OCI-LY1 (cell line): ENCODE data around the gene AK2.

Experiments used
- H2AFZ ChIP-seq: fragments of 200-600 bp; sonication (generic), shearing (Covaris generic); 2 replicates; pipeline ENCODE4 v1.6.0; 2014; ENCODE audit warnings: antibody characterized with exemption, mild to moderate bottlenecking, low read length
- H3F3A ChIP-seq: fragments of 200-600 bp; sonication (generic), shearing (Covaris generic); 2 replicates; pipeline ENCODE4 v1.6.0; 2014; ENCODE audit warnings: mild to moderate bottlenecking, antibody characterized with exemption, low read length, moderate library complexity; ENCODE audit not compliant: insufficient read depth
- H3K27ac ChIP-seq: fragments of 200-600 bp; sonication (generic); 2 replicates; pipeline ENCODE4 v1.5.1; 2014; ENCODE audit warnings: low read length, mixed run types, mild to moderate bottlenecking, low read depth; ENCODE audit not compliant: poor library complexity, severe bottlenecking
- H3K27me3 ChIP-seq: fragments of 200-600 bp; sonication (generic); 2 replicates; pipeline ENCODE4 v1.6.0; 2014; ENCODE audit warnings: antibody characterized with exemption, mild to moderate bottlenecking, low read length, moderate library complexity; ENCODE audit not compliant: insufficient read depth
- H3K36me3 ChIP-seq: fragments of 200-600 bp; sonication (generic); 2 replicates; pipeline ENCODE4 v1.6.1; 2014; ENCODE audit warnings: mild to moderate bottlenecking, antibody characterized with exemption, low read length, moderate library complexity, mixed read lengths; ENCODE audit not compliant: insufficient read depth
- H3K4me1 ChIP-seq: fragments of 200-600 bp; sonication (generic); 2 replicates; pipeline ENCODE4 v1.5.1; 2014; ENCODE audit warnings: mild to moderate bottlenecking, low read length, moderate library complexity; ENCODE audit not compliant: insufficient read depth, severe bottlenecking
- H3K4me2 ChIP-seq: fragments of 200-600 bp; sonication (generic), shearing (Covaris generic); 2 replicates; pipeline ENCODE4 v1.6.1; 2014; ENCODE audit warnings: low read length
- H3K4me3 ChIP-seq: fragments of 200-600 bp; sonication (generic); 2 replicates; pipeline ENCODE4 v1.5.1; 2014; ENCODE audit warnings: low read length, low read depth, mild to moderate bottlenecking, mixed read lengths; ENCODE audit not compliant: poor library complexity, severe bottlenecking
- H3K79me2 ChIP-seq: fragments of 200-600 bp; shearing (Covaris generic); 2 replicates; pipeline ENCODE4 v1.6.1; 2016; ENCODE audit warnings: mixed run types, low read length, mixed read lengths; ENCODE audit not compliant: insufficient read depth
- H3K9ac ChIP-seq: fragments of 200-600 bp; sonication (generic), shearing (Covaris generic); 2 replicates; pipeline ENCODE4 v1.6.1; 2014; ENCODE audit warnings: mild to moderate bottlenecking, low read length, mixed read lengths
- H3K9me2 ChIP-seq: fragments of 200-600 bp; sonication (generic), shearing (Covaris generic); 2 replicates; pipeline ENCODE4 v1.6.1; 2014; ENCODE audit warnings: low read depth, mild to moderate bottlenecking, low read length, mixed read lengths
- H3K9me3 ChIP-seq: fragments of 200-600 bp; shearing (Covaris generic); 2 replicates; pipeline ENCODE4 v1.6.1; 2014; ENCODE audit warnings: low read length, mixed read lengths
- H4K20me1 ChIP-seq: fragments of 200-600 bp; sonication (generic), shearing (Covaris generic); 2 replicates; pipeline ENCODE4 v1.6.0; 2016; ENCODE audit warnings: mild to moderate bottlenecking, low read length; ENCODE audit not compliant: insufficient read depth
- CTCF ChIP-seq: fragments of 200-600 bp; sonication (generic), shearing (Covaris generic); IDR thresholded peaks from 2 replicates; pipeline ENCODE4 v1.5.1; 2017; ENCODE audit warnings: mild to moderate bottlenecking, antibody characterized with exemption, low read length, moderate library complexity, mixed read lengths
- EZH2 ChIP-seq: fragments of 200-600 bp; sonication (generic), shearing (Covaris generic); IDR thresholded peaks from 2 replicates; pipeline ENCODE4 v1.8.0; 2017; ENCODE audit warnings: borderline replicate concordance, mixed run types, mild to moderate bottlenecking, antibody characterized with exemption, low read length, moderate library complexity, mixed read lengths

The AK2 gene

GRCh38 chr1:33057095-33057494 is 20.4 kb upstream of the AK2 start:
- Histone ChIP-seq H3K27ac (no peak overlapping the region), H3K9ac (no peak overlapping the region), H3K4me2 (no peak overlapping the region), H3K27me3 (no peaks in the 10 kb centered on the region), H3F3A (no peaks in the 10 kb centered on the region), H3K36me3 (no peaks in the 10 kb centered on the region), H2AFZ (no peak overlapping the region), H3K9me2 (no peaks in the 10 kb centered on the region), H4K20me1 (no peaks in the 10 kb centered on the region), H3K9me3 (no peaks in the 10 kb centered on the region), H3K79me2 (no peaks in the 10 kb centered on the region), H3K4me1 (peaks cover 7% of the 10 kb centered on the region), H3K4me3 (no peak overlapping the region)
- TF ChIP-seq CTCF, result no peak
- no peak for TF ChIP-seq EZH2

DNA sequence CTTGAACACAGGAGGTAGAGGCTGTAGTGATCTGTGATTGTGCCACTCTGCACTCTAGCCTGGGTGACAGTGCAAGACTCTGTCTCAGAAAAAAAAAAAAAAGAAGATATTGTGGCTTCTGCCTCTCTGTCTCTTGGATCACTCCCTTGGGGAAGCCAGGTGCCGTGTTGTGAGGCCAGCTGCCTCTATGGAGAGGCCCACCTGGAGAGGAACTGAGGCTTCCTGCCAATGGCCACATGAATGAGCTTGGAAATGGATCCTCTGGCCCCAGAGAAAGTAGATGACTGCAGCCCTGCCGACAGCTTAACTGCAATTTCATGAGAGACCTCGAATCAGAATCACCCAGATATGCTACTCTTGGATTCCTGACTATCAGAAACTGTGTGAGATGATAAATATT is 19.7 kb upstream of the AK2 start:
- no peaks in the 10 kb centered on the region for H3K9me2 ChIP-seq
- H3K9me3 ChIP-seq, result no peaks in the 10 kb centered on the region
- H3K9ac ChIP-seq, result no peak overlapping the region
- no peaks in the 10 kb centered on the region for H3K36me3 ChIP-seq
- H3K27ac ChIP-seq, result no peak overlapping the region
- no peaks in the 10 kb centered on the region for H3K79me2 ChIP-seq
- H3K27me3 ChIP-seq, result no peaks in the 10 kb centered on the region
- no peak overlapping the region for H3K4me3 ChIP-seq
- H4K20me1 ChIP-seq, result no peaks in the 10 kb centered on the region
- H3K4me2 ChIP-seq, result no peak overlapping the region
- H3K4me1 ChIP-seq, result peaks cover 7% of the 10 kb centered on the region
- no peaks in the 10 kb centered on the region for H3F3A ChIP-seq
- TF ChIP-seq CTCF, result no peak
- no peak for TF ChIP-seq EZH2
- no peak overlapping the region for H2AFZ ChIP-seq

DNA sequence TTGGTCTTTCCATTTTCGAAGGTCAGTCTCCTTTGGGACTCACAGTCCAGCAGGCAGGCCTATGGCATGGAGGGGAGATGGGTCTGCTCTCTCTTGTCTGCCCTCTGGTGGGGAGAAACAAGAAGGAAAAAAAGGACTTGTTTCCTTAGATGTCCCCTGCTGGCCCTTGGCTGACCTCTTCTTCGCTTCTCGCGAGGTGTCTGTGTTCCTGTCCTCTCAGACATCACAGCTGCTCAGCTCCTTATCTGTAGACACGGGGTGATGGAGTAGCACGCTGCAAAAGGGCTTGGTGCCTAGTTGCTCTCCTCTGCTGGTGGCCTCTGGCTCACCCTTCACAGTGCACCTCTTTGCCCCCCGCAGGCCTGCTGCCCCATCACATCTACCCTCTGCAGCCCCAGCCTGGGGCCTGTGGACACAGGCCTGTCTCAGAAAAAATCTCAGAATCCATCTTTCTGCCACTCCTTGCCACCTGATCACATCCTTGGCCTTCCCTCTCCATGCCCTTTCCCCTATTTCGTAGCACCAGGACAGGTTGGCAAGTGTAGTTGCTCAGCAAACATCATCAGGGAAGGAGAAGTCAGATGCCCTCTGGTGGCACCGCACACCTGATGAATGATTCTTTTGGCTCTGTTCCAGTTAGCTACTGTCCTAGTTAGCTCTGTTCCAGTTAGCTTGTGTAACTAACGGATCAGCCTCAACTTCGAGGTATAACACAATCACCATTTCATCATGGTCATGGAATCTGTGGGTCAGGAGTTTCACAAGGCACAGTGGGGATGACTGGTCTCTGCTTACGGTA is 18.7 kb upstream of the AK2 start:
- Histone ChIP-seq H3K9me3 (no peaks in the 10 kb centered on the region), H3K4me3 (no peak overlapping the region), H3K27ac (no peak overlapping the region), H3K9ac (no peak overlapping the region), H2AFZ (no peak overlapping the region), H3K9me2 (no peaks in the 10 kb centered on the region), H3K4me2 (no peak overlapping the region), H3F3A (no peaks in the 10 kb centered on the region), H3K4me1 (peaks cover 7% of the 10 kb centered on the region), H3K27me3 (0 out of 2 replicates have a peak, but pooled peaks cover under 1% of the 10 kb centered on the region), H3K36me3 (no peaks in the 10 kb centered on the region), H3K79me2 (no peaks in the 10 kb centered on the region), H4K20me1 (no peaks in the 10 kb centered on the region)
- peak; percentile 58 for TF ChIP-seq CTCF
- TF ChIP-seq EZH2, result no peak
